Keratinocyte (primary cell): Measurements from ENCODE around the gene C1QBP.
A peak's percentile ranks its signal among the peaks of the same experiment; 100 is the strongest.

Experiments used
- EZH2 ChIP-seq: IDR thresholded peaks from one replicate; pipeline ENCODE4 v1.6.1; 2012; ENCODE audit warnings: inconsistent platforms, mild to moderate bottlenecking, low read length, moderate library complexity
- TF ChIP-seq, protein P1 (sequence below), 3 experiments: IDR thresholded peaks in 1 of 3; conservative IDR thresholded peaks in 1 of 3; optimal IDR thresholded peaks in 1 of 3; 2 replicates in 2 of 3; 3 replicates in 1 of 3; pipeline versions ENCODE3 to v1.5.1; 2011; ENCODE audit warnings: low read length in 3 of 3, mild to moderate bottlenecking in 3 of 3, moderate library complexity in 2 of 3, control low read depth in 1 of 3, inconsistent platforms in 1 of 3; ENCODE audit not compliant: insufficient read depth in 2 of 3; ENCODE audit errors: extremely low read depth in 1 of 3

DNA sequence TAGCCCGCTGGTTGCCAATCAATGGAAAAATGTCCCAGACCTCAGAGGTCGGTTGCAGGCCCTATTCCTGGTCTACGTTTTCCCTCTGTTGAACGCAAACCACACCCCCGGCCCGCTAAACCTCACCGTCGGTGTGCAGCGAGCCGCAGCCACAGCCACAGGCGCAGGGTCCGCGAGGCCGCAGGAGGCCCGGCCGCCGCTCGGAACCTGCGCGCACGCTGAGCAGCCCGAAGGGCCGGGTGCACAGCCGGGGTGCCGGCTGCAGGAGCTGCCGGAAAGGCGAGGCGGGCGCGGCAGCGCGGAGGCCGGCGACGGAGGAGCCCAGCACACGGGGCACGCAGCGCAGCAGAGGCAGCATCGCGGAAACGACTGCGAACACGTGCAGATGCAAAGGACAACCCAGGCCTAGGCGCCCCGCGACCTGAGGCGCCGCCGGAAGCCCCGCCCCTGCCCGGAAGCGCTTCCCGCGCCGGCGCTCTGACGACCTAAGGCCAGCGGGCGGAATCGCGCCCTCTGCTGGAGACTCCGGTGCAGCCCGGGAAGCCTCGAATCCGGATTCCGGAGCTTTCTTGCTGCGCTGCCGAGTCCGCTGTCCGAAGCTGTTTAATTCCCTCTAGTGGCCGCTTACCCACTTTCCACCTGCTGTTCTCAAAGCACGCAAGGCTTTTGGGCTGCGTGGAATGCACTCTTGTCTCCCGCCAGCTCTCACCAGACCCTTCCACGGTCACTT, at the start of gene C1QBP:
- TF ChIP-seq, protein P1, sequence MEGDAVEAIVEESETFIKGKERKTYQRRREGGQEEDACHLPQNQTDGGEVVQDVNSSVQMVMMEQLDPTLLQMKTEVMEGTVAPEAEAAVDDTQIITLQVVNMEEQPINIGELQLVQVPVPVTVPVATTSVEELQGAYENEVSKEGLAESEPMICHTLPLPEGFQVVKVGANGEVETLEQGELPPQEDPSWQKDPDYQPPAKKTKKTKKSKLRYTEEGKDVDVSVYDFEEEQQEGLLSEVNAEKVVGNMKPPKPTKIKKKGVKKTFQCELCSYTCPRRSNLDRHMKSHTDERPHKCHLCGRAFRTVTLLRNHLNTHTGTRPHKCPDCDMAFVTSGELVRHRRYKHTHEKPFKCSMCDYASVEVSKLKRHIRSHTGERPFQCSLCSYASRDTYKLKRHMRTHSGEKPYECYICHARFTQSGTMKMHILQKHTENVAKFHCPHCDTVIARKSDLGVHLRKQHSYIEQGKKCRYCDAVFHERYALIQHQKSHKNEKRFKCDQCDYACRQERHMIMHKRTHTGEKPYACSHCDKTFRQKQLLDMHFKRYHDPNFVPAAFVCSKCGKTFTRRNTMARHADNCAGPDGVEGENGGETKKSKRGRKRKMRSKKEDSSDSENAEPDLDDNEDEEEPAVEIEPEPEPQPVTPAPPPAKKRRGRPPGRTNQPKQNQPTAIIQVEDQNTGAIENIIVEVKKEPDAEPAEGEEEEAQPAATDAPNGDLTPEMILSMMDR (optimal IDR thresholded peaks at IDR 0.05 in 1 of 3, IDR thresholded peaks at IDR 0.05 in 1 of 3, conservative IDR thresholded peaks at IDR 0.05 in 1 of 3; ENCODE audit: extremely low read depth in 1 of 3, insufficient read depth in 2 of 3, low read length in 3 of 3), result peak; percentile 77 to 99 (median 97)
- TF ChIP-seq EZH2, result no peak
